NAMALWA (cell line): ENCODE data around the gene KCNJ9.

ENCODE experiments used
- DNase-seq: peaks from one replicate; pipeline ENCODE4 v3.0.0-alpha.2; 2015; ENCODE audit warnings: low spot score

Gene KCNJ9

DNA sequence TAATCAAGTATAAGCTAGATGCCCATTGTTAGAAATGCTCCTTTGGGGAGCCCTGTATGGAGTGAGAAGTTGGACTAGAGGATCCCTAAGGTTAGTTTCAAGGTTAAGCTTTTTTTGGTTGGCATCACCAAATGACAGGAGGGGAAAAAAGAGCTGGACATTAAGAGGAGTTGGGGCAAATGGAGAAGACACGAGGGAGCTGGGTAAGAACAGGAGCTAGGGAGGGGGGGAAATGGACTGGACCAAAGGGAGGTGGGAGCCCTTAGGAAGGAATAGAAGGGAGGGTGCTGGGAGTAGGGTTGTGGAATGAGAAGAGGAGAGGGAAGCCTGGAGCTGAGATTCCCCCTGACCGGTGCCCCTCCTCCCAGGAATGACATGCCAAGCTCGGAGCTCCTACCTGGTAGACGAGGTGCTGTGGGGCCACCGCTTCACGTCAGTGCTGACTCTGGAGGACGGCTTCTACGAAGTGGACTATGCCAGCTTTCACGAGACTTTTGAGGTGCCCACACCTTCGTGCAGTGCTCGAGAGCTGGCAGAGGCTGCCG, 5.9 kb downstream of the KCNJ9 start:
- no peak for DNase-seq

DNA sequence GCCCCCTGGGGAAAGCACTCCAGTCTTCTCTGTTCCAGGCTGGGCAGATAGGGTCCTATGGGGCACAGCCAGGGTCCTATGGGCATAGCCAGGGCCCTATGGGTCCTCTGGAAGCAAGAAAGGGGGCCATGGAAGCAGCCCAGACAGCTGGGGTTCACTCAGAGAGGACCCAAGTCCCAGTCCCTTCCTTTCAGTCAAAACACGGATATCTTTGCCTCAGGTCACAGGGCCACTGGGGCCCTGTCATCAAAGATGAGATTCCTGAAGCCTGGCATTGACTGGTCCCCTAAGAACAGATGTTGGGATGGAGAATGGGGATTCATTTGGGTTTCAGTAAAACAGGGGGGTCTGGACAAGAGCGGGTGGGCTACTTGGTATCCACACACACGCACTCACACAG, 8.5 kb downstream of the KCNJ9 start:
- DNase-seq: no peak

GRCh38 chr1:160090760-160091159, 9.4 kb downstream of the KCNJ9 start:
- DNase-seq: no peak

GRCh38 chr1:160091666-160092223, 10.4 kb downstream of the KCNJ9 start:
- DNase-seq: no peak

GRCh38 chr1:160092366-160093068, 11.2 kb downstream of the KCNJ9 start:
- no peak for DNase-seq

- DNase-seq: no peak
Measured at GRCh38 chr1:160093069-160093395, 11.7 kb downstream of the KCNJ9 start.

GRCh38 chr1:160093624-160094290, 12.4 kb downstream of the KCNJ9 start:
- no peak for DNase-seq

- DNase-seq: no peak
Measured at GRCh38 chr1:160094291-160094625, 12.9 kb downstream of the KCNJ9 start.

DNA sequence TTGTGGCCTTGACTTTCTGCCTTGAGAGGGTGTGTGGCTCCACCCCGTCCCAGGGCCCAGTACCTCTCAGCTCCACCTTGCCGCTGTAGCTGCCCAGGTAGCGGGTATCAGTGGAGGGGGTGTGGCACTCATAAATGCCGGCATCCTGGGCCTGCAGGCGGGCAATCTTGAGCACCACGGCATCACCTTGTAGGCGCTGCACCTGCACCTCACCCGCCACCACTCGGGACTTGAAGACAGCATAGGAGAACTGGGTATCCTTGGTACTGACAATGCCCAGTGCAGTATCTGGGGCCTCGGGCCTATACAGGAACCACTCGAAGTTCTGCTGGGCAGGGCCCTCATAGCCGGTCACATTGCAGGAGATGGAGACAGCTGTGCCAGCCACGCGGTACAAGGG, 13.5 kb downstream of the KCNJ9 start:
- DNase-seq: no peak

DNA sequence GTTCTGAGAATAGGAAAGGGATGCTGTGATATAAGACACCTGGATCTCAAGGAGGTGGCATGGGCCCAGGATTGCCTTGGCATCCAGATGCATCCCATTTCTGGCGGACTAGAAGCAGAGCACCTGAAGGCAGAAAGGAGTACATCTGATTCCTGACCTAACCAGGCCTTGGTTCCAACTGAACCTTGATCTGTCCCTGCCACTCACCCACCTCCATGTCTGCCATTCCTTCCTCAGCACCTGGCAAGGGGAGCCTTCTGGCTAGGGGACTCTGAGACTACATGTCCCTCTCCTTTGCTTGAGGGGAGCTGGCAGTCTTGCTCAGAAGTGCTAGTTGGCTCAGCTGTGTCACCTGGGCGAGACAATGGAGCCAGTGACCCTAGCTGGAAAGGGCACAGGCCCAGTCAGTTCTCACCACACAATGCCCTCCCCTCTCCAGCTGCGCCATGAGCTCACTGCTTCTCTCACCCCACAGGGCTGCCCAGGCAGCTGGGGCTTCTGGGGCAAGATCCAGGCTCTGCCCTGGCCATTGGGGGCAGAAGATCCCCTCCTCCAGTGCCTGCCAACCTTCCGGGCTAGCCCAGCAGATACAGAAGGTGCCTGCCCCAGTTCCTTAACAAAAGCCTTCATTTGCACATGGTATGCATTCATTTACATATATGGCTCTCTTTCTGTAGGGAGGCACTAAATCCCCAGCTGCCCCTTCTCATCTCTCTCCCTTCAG, 14.2 kb downstream of the KCNJ9 start:
- DNase-seq: no peak

DNA sequence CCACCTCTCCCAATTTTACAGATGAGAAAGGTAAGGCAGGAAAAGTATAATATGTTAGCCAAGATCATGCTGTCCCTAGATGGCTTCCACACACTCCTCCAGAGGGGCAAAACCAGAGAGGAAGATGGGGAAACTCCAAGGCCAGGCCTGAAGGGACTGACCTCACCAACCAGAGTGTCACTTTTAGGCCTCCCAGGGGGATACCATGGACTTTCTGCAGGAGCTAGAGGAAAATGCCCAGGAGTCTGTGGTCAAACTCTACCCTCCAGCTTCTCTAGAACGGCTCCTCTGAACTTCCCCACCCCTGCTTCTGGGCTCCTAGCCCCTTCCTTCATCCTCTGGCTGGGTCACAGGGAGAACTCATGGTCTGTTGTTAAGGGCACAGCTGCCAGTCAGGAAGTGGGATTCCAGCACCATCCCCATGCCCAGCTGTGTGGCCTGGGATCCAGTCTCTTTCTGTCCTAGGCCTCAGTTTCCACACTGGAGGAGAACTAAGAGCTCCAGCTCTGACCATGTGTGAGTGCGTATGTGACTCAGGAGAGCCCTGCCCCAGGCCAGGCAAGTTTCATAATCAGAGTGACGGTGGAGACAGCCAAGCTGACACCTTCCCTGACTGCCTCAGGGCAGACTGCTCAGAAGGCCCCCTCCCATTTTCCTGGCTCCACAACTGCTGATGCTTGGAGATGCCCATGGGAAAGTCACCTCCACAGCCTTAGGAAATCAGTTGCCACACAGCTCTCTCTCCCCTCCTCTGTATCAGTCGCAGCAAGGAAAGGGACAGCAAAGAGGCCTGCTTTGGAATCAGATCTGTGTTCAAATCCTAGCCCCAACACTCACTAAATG, 15.2 kb downstream of the KCNJ9 start:
- DNase-seq: no peak

DNA sequence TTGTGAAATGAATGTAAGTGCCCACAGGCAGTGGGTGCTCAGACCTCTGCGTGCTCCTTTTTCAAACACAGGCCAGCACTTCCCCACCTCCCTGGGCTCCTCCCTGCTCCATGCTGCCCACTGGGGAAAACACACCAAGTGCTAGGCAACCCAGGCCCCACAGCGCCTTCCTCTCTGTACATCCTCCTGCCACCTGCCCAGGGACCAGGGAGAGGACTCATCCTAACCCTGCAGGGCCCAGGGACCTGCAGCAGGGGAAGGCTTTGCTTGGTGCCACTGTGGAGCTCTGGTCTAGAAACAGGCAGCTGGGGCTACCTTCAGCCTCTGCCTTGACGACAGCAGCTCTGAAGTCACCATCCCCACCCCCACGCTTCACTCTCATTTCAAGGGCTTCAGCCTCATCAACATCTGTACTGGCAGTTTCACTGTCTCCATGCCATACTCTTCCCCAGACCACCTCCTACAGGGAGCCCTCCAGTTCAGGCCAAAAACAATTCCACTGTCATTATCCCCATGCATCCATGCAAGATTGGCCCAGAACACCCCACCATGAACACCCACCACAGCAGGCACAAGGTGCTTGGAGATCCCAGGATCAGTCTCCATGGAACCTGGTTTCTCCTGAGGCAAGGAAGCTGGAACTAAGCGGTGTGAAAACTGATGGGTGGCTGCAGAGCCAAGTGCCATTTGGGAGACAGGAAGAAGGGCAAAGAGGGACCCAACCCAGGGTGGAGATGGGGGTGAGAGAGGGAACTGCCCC, 16.0 kb downstream of the KCNJ9 start:
- DNase-seq: peak; percentile 50

DNA sequence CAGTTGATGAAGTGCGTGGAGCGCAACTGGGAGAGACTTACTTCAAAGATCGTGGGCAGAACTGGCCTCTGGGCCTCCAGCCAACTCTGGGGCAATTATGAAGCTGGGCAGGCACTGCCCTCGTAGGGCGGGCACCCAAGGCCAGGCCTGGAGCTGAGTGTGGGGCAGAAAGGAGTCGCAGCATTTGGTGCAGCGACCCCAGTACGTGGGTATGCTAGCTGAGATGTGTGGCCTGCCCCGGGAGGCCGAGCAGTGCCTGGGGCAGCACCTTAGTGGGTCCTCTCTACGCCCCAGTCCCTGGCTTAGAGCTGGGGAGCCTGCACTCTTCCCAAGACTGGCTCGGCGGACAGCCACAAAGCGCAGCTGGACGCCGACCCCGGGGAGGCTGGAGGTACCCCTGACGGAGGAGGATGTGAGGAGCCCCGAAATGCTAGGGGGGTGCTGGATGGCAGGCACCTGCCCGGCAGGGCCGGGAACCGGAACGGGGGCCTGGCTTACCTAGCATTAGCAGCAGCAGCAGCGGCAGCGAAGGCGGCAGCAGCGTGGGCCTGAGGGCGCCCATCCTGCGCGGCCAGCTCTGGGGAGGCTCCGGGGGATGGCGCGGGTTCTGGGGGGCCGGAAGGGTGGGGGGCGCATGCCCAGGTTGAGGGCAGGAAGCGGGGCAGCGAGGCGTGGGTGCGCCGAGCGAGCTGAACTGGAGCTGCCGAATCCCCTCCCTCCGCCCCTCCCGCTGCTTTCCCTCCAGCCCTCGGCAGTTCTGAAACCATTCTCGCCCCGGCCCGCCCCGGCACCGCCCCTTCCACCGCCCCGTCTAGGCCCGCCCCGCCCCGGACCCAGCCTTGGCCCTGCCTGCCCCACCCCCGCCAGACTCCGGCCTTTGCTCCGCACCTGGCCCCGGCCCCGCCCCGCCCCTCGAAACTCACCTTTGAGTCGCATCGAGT, 16.8 kb downstream of the KCNJ9 start, which contains the start of gene IGSF8:
TSS of gene IGSF8 (minus strand) at position 709 of the 941 bp plus-strand sequence. CDS start at position 562, 147 bp downstream.
- DNase-seq: peak; percentile 91

DNA sequence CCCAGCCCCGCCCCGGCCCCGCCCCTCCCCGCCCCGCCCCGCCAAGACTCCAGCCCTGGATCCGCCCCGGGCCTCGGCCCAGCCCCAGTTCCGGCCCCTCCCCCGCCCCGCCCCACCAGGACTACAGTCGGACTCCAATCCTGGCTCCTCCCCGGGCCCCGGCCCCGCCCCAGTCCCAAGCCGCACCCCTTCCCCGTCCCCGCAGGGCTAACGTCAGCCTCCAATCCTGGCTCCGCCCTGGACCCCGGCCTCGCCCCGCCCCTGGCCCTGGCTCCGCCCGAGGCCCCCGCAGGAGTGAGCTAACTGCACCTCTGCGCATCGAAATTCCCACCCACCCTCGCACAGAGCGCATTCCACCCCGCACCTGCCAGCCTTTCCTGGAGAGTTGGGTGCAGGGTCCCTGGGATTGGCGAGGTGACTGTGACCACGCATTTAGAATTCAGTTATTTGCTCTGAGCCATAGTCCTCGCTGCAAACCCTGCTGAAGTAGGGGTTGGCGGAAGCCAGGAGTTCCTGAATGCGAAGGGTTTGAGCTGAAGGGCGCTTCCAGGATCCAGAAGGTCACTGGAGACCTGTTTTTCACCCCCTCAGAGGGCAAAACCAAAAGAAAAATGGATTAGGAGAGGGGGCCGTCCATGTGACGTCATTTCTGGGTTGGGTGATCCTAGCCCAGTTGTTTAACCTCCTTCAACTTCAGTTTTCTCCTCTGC, 17.7 kb downstream of the KCNJ9 start:
- peak; percentile 97 for DNase-seq

DNA sequence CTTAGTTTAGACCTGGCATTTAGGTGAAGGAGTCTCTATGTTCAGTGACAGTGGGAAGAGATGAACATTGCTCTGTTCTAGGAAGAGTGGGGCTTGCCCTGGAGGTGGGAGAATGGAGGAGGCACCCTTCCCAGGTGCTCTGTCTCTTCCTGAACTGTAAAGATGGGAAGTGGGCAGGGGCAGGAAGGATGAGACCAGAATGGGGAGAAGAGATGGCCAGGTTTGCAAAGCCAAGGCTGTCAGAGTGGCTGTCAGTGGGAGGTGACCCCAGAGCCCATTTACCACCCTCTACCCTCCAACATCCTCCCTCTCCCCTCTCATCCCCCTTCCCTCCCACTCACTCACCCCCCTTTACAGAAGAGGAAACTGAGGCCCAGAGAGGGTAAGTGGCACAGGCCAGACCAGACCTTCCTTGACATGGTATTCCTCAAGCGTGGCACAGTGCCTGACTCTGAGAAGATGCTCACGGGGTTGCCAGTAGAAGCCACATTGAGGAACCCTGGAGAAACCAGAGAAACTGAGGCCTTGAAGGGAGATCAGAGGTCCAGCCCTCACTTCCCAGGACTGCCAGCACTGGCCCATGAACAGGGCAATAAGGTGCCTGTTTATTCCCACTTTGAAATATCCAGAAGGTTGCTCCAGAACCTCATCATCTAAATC, 18.5 kb downstream of the KCNJ9 start:
- DNase-seq: no peak

DNA sequence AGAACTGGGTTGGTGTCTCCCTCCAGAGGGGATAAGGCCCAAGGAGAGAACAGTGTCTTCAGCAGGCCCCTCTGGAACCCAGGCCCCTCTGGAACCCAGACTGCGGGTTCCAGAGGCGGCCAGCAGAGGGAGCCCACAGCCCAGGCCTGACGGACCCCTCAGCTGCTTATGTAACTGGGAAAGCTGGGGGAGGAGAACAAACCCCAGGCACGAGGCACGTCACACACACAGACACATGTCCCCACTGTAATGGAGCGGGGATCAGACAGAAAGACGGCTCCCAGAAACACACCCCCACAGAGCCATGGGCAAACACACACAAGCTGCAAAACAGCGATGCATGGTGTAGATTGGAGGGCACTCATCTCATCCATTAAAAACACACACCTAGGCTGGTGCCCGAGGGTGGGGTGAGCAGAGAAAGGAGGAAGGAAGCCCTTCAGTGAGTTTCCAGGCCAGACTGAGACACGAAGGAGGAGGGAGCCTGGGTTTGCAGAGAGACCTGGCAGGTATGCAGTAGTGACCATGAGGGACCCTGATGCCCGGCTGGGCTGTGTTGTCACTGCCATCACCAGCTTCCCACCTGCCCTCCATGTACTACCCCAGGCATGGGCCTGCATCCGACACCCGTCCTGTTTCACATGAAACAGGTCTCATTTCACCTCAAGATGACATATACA, 19.8 kb downstream of the KCNJ9 start:
- DNase-seq: peak; percentile 95

DNA sequence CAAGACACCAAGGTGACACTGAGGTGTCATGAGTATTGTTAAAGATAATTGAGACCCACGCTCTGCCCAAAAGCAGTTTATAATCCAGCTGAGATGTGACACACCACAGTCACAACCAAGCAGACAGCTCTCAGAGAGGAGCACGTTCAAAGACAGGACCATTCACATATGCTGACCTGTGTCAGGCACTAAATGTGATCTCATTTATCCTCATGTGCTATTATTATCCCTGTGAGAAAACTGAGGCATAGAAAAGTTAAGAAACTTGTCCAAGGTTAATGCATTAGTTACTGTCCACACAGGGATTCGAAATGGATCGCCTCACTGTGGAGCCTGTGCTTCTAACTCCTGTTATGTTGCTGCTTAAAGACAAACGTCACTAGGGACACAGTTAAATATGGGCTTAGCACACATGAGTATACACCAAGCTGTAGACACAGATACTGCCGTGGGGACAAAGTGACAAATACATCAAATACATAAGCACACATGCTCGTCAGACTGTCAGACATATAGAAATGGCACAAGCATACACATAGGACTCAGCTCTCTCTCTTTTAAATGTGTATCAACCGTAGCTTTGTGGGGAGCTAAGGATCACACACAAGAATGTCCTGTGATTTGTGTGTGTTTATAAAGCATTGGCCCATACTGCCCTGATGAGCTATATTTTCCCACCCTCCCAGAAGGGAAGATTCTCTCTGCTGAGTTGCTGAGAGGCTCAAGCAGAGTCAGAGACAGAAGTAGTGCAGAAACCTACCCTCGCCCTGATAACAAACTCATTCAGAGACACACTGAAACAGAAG, 20.6 kb downstream of the KCNJ9 start:
- no peak for DNase-seq
